ENCODE data around the gene NSG2. TPM values are rescaled to one million over a fixed set of nuclear protein-coding genes. Genes with fewer than 3 reads are reported as not detected.
"Not testable (repeated sequence)": the region's sequence is repeated elsewhere in the genome, so short reads cannot be mapped to it uniquely, and the experiment has no call there.

NSG2 gene
- total RNA-seq, 2 donors from 2014 or later, result 0.95 to 1.4 TPM

DNA sequence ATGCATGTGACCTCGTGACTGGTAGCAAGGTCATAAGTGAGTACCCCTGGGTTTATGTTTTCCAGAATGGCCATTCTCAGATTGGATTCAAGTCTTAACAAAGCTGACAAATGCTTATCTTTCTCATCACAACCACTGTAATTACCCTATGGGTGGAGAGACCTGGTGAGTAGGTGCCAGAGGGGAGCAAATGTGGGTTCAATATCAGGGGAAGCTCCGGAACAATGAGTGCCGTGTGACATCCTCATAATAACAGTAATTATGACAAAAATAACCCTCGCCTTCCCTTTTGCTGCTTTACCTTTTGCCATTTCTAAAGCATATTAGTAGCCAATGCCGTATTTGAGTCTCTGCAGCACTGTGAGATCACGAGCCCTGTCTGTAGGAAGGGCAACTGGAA lies 95.9 kb downstream of the NSG2 start:
- intact Hi-C loops (cut with DNase I, micrococcal nuclease), result no loop called here
- ATAC-seq, result no peak

GRCh38 chr5:174145091-174145490 lies 99.6 kb downstream of the NSG2 start:
- intact Hi-C loops (cut with DNase I, micrococcal nuclease), result no loop called here
- ATAC-seq (no peak), DNase-seq (no peak)

More for the DNA sequence above, 95.9 kb downstream of the NSG2 start:
- no peak for DNase-seq

DNA sequence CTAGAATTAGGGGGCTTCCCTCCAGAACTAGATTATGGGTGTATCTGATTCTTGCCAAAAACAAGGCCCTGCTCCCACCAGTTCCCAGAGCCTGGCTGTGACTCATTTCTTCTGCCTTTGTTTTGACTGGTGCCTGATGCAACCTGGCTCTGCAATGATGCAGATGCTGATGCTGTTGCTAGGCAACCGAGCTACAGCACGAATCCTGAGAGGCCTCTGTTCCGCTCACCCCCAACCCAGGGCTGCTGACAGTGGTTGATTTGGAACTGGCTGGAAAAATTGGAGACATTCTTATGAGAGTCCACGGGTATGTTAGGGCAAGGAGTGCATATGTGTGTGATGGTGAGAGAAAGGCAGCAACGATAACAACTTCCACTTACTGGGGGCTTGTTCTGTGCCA lies 100.3 kb downstream of the NSG2 start:
- DNase-seq, result no peak
- ATAC-seq, result no peak
- intact Hi-C loops (cut with DNase I, micrococcal nuclease), result no loop called here

DNA sequence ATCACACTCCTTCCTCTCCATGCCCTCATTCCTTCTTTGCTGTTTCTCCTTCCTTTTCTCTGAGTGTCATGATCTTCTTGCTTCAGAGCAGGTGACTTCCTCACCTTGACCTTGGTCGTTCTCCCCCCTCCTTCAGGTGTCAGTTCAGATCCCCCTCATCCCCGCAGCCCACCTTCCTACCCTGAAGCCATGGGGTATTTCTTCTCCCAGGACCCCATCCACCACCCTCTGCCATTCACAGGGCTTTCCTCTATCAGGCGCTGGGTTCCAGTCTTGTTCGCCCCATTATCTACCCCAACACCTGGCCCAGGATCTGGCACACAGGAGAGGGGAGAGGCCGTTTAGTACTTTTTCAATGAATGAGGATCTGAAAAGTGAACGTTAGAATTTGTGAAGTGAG lies 101.0 kb downstream of the NSG2 start:
- intact Hi-C loops (cut with DNase I, micrococcal nuclease), result no loop called here
- ATAC-seq (no peak), DNase-seq (no peak)

- ATAC-seq; intact Hi-C loops (cut with DNase I, micrococcal nuclease); DNase-seq: not testable (repeated sequence)
Measured at GRCh38 chr5:174147012-174147411, 101.5 kb downstream of the NSG2 start.

DNA sequence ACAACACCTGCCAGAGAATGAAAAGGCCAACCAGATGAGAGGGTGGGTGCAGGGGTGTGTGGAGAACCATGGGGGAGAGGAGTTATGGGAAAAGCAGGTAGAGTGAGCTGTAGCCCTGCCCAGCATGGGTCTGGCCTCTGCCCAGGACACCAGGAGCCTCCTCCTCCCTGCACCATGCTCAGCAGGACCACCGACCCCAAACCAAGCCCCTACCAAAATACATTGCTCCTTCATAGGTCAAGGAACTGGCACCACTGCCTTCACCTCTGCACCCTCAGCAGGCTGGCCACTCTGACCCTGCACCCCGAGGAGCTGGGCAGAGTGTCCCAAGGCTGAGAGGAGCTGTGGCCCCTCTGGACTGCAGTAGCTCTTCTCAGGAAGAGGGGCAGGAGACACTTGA lies 102.0 kb downstream of the NSG2 start:
- intact Hi-C loops (cut with DNase I, micrococcal nuclease), result no loop called here
- ATAC-seq (no peak), DNase-seq (no peak)

- ATAC-seq (no peak), DNase-seq (no peak)
- intact Hi-C loops (cut with DNase I, micrococcal nuclease), result no loop called here
Measured at GRCh38 chr5:174148721-174149120, 103.2 kb downstream of the NSG2 start.

- DNase-seq (no peak), ATAC-seq (no peak)
- intact Hi-C loops (cut with DNase I, micrococcal nuclease), result no loop called here
Measured at GRCh38 chr5:174149426-174149825, 103.9 kb downstream of the NSG2 start.

GRCh38 chr5:174149989-174150388 lies 104.5 kb downstream of the NSG2 start:
- intact Hi-C loops (cut with DNase I, micrococcal nuclease), result no loop called here
- no peak for ATAC-seq
- DNase-seq, result no peak

- intact Hi-C loops (cut with DNase I, micrococcal nuclease), result no loop called here
- DNase-seq (no peak), ATAC-seq (no peak)
Measured at GRCh38 chr5:174151599-174152181, 106.2 kb downstream of the NSG2 start.

GRCh38 chr5:174154559-174154958 lies 109.1 kb downstream of the NSG2 start:
- no peak for ATAC-seq
- intact Hi-C loops (cut with DNase I, micrococcal nuclease), result no loop called here

DNA sequence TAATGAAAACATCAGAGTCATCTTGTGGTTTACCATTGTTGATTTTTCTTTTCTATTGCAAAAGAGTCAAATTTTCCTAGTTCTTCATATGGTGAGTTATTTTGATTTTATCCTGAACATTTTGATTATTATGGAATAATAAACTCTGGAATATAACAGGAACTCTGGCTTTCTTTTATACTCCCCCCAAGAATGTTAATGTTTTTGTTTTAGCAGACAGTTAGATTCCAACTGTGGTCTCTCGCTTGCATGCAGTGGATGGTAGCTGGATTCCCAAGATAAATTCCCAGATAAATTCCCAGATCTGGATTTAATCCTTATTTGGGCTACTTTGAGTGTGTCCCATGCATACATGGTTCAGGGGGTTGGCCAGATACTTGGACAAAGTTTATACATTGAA lies 109.8 kb downstream of the NSG2 start:
- no peak for ATAC-seq
- intact Hi-C loops (cut with DNase I, micrococcal nuclease), result no loop called here
- DNase-seq, result no peak

More at GRCh38 chr5:174154559-174154958, 109.1 kb downstream of the NSG2 start:
- DNase-seq, result no peak

GRCh38 chr5:174155706-174156105 lies 110.2 kb downstream of the NSG2 start:
- DNase-seq (no peak), ATAC-seq (no peak)
- intact Hi-C loops (cut with DNase I, micrococcal nuclease), result no loop called here

- DNase-seq (no peak), ATAC-seq (no peak)
- intact Hi-C loops (cut with DNase I, micrococcal nuclease), result no loop called here
Measured at GRCh38 chr5:174157048-174157447, 111.5 kb downstream of the NSG2 start.

Other genes starting within 250 kb of the NSG2 start
- 10 to 100 TPM; 42.1 to 42.8 TPM for gene CPEB4, start 157.4 kb upstream of the NSG2 start, total RNA-seq
- not detected for gene C5orf47, start 56.5 kb upstream of the NSG2 start, total RNA-seq

Measured in left colon (tissue), 2 donors.